Cardiac muscle cell (in vitro differentiated cells and primary cell): ENCODE data around the gene MAS1. TPM values are rescaled to one million over a fixed set of nuclear protein-coding genes. Genes with fewer than 3 reads are reported as not detected.
A peak's percentile ranks its signal among the peaks of the same experiment; 100 is the strongest.
"Not testable (repeated sequence)": the region's sequence is repeated elsewhere in the genome, so short reads cannot be mapped to it uniquely, and the experiment has no call there.

Experiments
- DNase-seq, 2 donors: peaks; one replicate each; pipeline versions ENCODE4 v3.0.0 to v3.0.0-alpha.2; 2010 to 2017; ENCODE audit warnings: low read depth in 1 of 2, low spot score in 1 of 2
- H3K27ac ChIP-seq: fragments of 200-600 bp; sonication (generic); 2 replicates; pipeline ENCODE4 v1.5.1; 2016
- H3K27me3 ChIP-seq: fragments of 200-600 bp; sonication (generic); 2 replicates; pipeline ENCODE4 v1.6.0; 2016; ENCODE audit warnings: control low read depth
- H3K36me3 ChIP-seq: fragments of 200-600 bp; sonication (generic); 2 replicates; pipeline ENCODE4 v1.5.1; 2016; ENCODE audit warnings: control low read depth
- H3K4me1 ChIP-seq: fragments of 200-600 bp; sonication (generic); 2 replicates; pipeline ENCODE4 v1.8.1; 2017; ENCODE audit warnings: low read depth, mild to moderate bottlenecking, mixed run types
- H3K4me3 ChIP-seq: fragments of 200-600 bp; sonication (generic); 2 replicates; pipeline ENCODE4 v1.5.1; 2016; ENCODE audit warnings: mild to moderate bottlenecking
- H3K9me3 ChIP-seq: fragments of 200-600 bp; sonication (generic); 2 replicates; pipeline ENCODE4 v1.5.1; 2017; ENCODE audit warnings: low read depth, mild to moderate bottlenecking, control low read depth
- CTCF ChIP-seq: IDR thresholded peaks from 2 replicates; pipeline ENCODE4 v1.5.1; 2012; ENCODE audit warnings: low read depth, mild to moderate bottlenecking, low read length
- polyA plus RNA-seq: library from polyadenylated mRNA; unstranded; fragments of >200 nt; fragmentation: Nextera tagmentation; extraction: Ambion mirVana; gene quantifications from 2 replicates; pipeline ENCODE4 v1.2.1, GENCODE V29; 2016
- total RNA-seq: library from RNA; depleted of rRNA; stranded (reverse); fragments of >200 nt; gene quantifications from 2 replicates; pipeline ENCODE4 v1.2.3, GENCODE V29; 2016

The MAS1 gene
- total and polyA plus RNA-seq, 2 experiments from 2014 or later, result not detected

- no peak overlapping the region for H3K4me3 ChIP-seq
- H3K4me1 ChIP-seq, result no peaks in the 10 kb centered on the region
- TF ChIP-seq CTCF, result no peak
- no peak for DNase-seq
- H3K9me3 ChIP-seq, result no peaks in the 10 kb centered on the region
- H3K27me3 ChIP-seq, result no peaks in the 10 kb centered on the region
- no peaks in the 10 kb centered on the region for H3K36me3 ChIP-seq
- H3K27ac ChIP-seq, result no peak overlapping the region
Observed at GRCh38 chr6:159915397-159915796, 24.6 kb downstream of the MAS1 start.

- H3K4me3 ChIP-seq, result no peak overlapping the region
- H3K4me1 ChIP-seq, result no peaks in the 10 kb centered on the region
- no peak for TF ChIP-seq CTCF
- DNase-seq, result no peak
- no peaks in the 10 kb centered on the region for H3K9me3 ChIP-seq
- no peak overlapping the region for H3K27ac ChIP-seq
- no peaks in the 10 kb centered on the region for H3K27me3 ChIP-seq
- H3K36me3 ChIP-seq, result no peaks in the 10 kb centered on the region
Observed at GRCh38 chr6:159916237-159916636, 25.4 kb downstream of the MAS1 start.

- no peak for DNase-seq
- Histone ChIP-seq H3K4me1 (no peaks in the 10 kb centered on the region), H3K36me3 (no peaks in the 10 kb centered on the region), H3K9me3 (no peaks in the 10 kb centered on the region), H3K4me3 (no peak overlapping the region), H3K27ac (no peak overlapping the region), H3K27me3 (no peaks in the 10 kb centered on the region)
- TF ChIP-seq CTCF, result no peak
Observed at GRCh38 chr6:159916752-159917151, 26.0 kb downstream of the MAS1 start.

- H3K27me3 ChIP-seq, result no peaks in the 10 kb centered on the region
Observed at GRCh38 chr6:159919011-159919511, 28.3 kb downstream of the MAS1 start.

GRCh38 chr6:159919800-159920199 is 29.0 kb downstream of the MAS1 start:
- no peak for DNase-seq
- no peaks in the 10 kb centered on the region for H3K4me1 ChIP-seq
- no peaks in the 10 kb centered on the region for H3K36me3 ChIP-seq
- no peaks in the 10 kb centered on the region for H3K9me3 ChIP-seq
- no peak for TF ChIP-seq CTCF
- H3K27me3 ChIP-seq, result no peaks in the 10 kb centered on the region
- no peak overlapping the region for H3K4me3 ChIP-seq
- no peak overlapping the region for H3K27ac ChIP-seq

More at GRCh38 chr6:159919011-159919511, 28.3 kb downstream of the MAS1 start:
- Histone ChIP-seq H3K4me3 (no peak overlapping the region), H3K9me3 (no peaks in the 10 kb centered on the region), H3K4me1 (no peaks in the 10 kb centered on the region), H3K27ac (no peak overlapping the region), H3K36me3 (no peaks in the 10 kb centered on the region)
- DNase-seq, result peak in 1 of 2 donors; percentile 38
- no peak for TF ChIP-seq CTCF

- not testable (repeated sequence) for H3K36me3 ChIP-seq, H3K4me3 ChIP-seq, H3K9me3 ChIP-seq, H3K4me1 ChIP-seq, DNase-seq, H3K27me3 ChIP-seq, H3K27ac ChIP-seq
Observed at GRCh38 chr6:159924150-159924549, 33.4 kb downstream of the MAS1 start.
